GM21576 (cell line): ENCODE data around the gene BCL2L2.

Experiments
- ATAC-seq: cut with Tn5 transposase; IDR thresholded peaks from one replicate; pipeline ENCODE4 v1.9.1; 2021; ENCODE audit warnings: mild to moderate bottlenecking, moderate library complexity; ENCODE audit not compliant: unreplicated experiment

The BCL2L2 gene

GRCh38 chr14:23299211-23299957 is 7.2 kb upstream of the BCL2L2 start:
- ATAC-seq = no peak

GRCh38 chr14:23299986-23300686 is 6.5 kb upstream of the BCL2L2 start:
- no peak for ATAC-seq

GRCh38 chr14:23300687-23301223 is 5.9 kb upstream of the BCL2L2 start:
- ATAC-seq = no peak

GRCh38 chr14:23301288-23301968 is 5.2 kb upstream of the BCL2L2 start:
- peak; percentile 76 for ATAC-seq

- ATAC-seq = peak; percentile 7
These were observed 4.7 kb upstream of the BCL2L2 start for GRCh38 chr14:23301969-23302289.

- peak; percentile 35 for ATAC-seq
These were observed 4.1 kb upstream of the BCL2L2 start, which contains the start of gene PPP1R3E for GRCh38 chr14:23302290-23303225. PPP1R3E (minus strand) TSS chr14:23302859; CDS start chr14:23302576, 283 bp downstream.

GRCh38 chr14:23307146-23307530 is 505 bp downstream of the BCL2L2 start:
- ATAC-seq = no peak

GRCh38 chr14:23307687-23308644 is 1.3 kb downstream of the BCL2L2 start:
- ATAC-seq = no peak

- ATAC-seq = no peak
These were observed 2.2 kb downstream of the BCL2L2 start for GRCh38 chr14:23308721-23309445.

GRCh38 chr14:23310546-23310945 is 3.9 kb downstream of the BCL2L2 start:
- ATAC-seq = no peak

GRCh38 chr14:23316300-23316699 is 9.7 kb downstream of the BCL2L2 start:
- no peak for ATAC-seq

- no peak for ATAC-seq
These were observed 13.3 kb downstream of the BCL2L2 start for GRCh38 chr14:23319746-23320583.

- ATAC-seq = peak; percentile 90
These were observed 14.2 kb downstream of the BCL2L2 start, which contains the start of gene PABPN1 for GRCh38 chr14:23320584-23321571. PABPN1 (plus strand) TSS chr14:23321457; CDS start chr14:23321470, 13 bp downstream.

GRCh38 chr14:23321572-23322547 is 15.2 kb downstream of the BCL2L2 start:
- peak; percentile 9 for ATAC-seq
